H1 (cell line): ENCODE measurements around the gene EEF1AKMT3. TPM values are rescaled to one million over a fixed set of nuclear protein-coding genes. Genes with fewer than 3 reads are reported as not detected.

ENCODE experiments used
- CTCF ChIA-PET: fragments of 300-600 bp; sonication (Branson Sonifier 250); formaldehyde crosslinking; loops from one replicate; lab custom pipeline; 2021; ENCODE audit not compliant: partially characterized antibody; lab: Charles Lee
- POLR2A ChIA-PET: fragments of 300-600 bp; sonication (Branson Sonifier 250); formaldehyde crosslinking; loops from one replicate; lab custom pipeline; 2021; ENCODE audit warnings: inconsistent platforms; ENCODE audit not compliant: partially characterized antibody; lab: Charles Lee
- DNase-seq, 2 experiments: peaks; one replicate each; pipeline versions ENCODE4 v3.0.0 to v3.0.0-alpha.2; 2010 to 2022; ENCODE audit warnings: low spot score in 2 of 2, low read depth in 1 of 2, mixed read lengths in 1 of 2
- FAIRE-seq: peaks from 2 replicates; lab custom pipeline; 2011; peaks lifted over from hg19 to GRCh38; lab: Jason Lieb, UNC
- H2AFZ ChIP-seq: 2 replicates; pipeline ENCODE4 v1.8.1; 2012; ENCODE audit warnings: low read length, inconsistent platforms
- H2AK5ac ChIP-seq: 2 replicates; pipeline ENCODE4 v1.6.1; 2013; ENCODE audit warnings: low read depth, low read length
- H2BK120ac ChIP-seq: replicated peaks from 2 replicates; pipeline ENCODE3; 2013; ENCODE audit warnings: low read depth, low read length, inconsistent platforms
- H2BK12ac ChIP-seq: 2 replicates; pipeline ENCODE4 v1.6.1; 2013; ENCODE audit warnings: low read depth, low read length
- H2BK15ac ChIP-seq: 2 replicates; pipeline ENCODE4 v1.6.1; 2013; ENCODE audit warnings: low read length
- H2BK20ac ChIP-seq: 2 replicates; pipeline ENCODE4 v1.6.1; 2013; ENCODE audit warnings: low read length
- H2BK5ac ChIP-seq: 2 replicates; pipeline ENCODE4 v1.6.1; 2013; ENCODE audit warnings: low read depth, low read length
- H3K14ac ChIP-seq: 2 replicates; pipeline ENCODE4 v1.6.1; 2013; ENCODE audit warnings: inconsistent platforms; ENCODE audit not compliant: insufficient read length
- H3K18ac ChIP-seq: 2 replicates; pipeline ENCODE4 v1.6.1; 2013; ENCODE audit warnings: low read length; ENCODE audit errors: extremely low read depth
- H3K23ac ChIP-seq: 2 replicates; pipeline ENCODE4 v1.6.1; 2013; ENCODE audit warnings: inconsistent platforms; ENCODE audit not compliant: insufficient read length
- H3K23me2 ChIP-seq: 2 replicates; pipeline ENCODE4 v1.6.1; 2013; ENCODE audit warnings: low read depth, low read length
- H3K27ac ChIP-seq: 2 replicates; pipeline ENCODE4 v1.6.1; 2011; ENCODE audit warnings: low read depth, low read length, inconsistent platforms
- H3K27me3 ChIP-seq, 4 experiments: replicated peaks in 1 of 4; 1 replicate in 1 of 4; 2 replicates in 3 of 4; pipeline versions ENCODE4 v1.6.1 to v1.8.1; 2011 to 2013; ENCODE audit warnings: low read length in 3 of 4, mild to moderate bottlenecking in 3 of 4, inconsistent platforms in 2 of 4, mixed read lengths in 2 of 4, moderate library complexity in 1 of 4; ENCODE audit not compliant: control insufficient read depth in 3 of 4, insufficient read depth in 3 of 4; ENCODE audit errors: extremely low read depth in 1 of 4
- H3K36me3 ChIP-seq, 4 experiments: 2 replicates each; pipeline versions ENCODE4 v1.6.1 to v1.8.1; 2011 to 2013; ENCODE audit warnings: mild to moderate bottlenecking in 4 of 4, low read length in 3 of 4, moderate library complexity in 2 of 4, control low read depth in 1 of 4, inconsistent platforms in 1 of 4; ENCODE audit not compliant: insufficient read depth in 4 of 4, control insufficient read depth in 2 of 4
- H3K4ac ChIP-seq: replicated peaks from 2 replicates; pipeline ENCODE3; 2013; ENCODE audit warnings: low read length, low read depth, mixed read lengths, inconsistent platforms; ENCODE audit not compliant: insufficient read length
- H3K4me1 ChIP-seq, 4 experiments: replicated peaks in 1 of 4; 1 replicate in 1 of 4; 2 replicates in 3 of 4; pipeline versions ENCODE4 v1.6.1 to v1.8.1; 2011 to 2013; ENCODE audit warnings: low read length in 3 of 4, inconsistent platforms in 2 of 4, mixed read lengths in 1 of 4; ENCODE audit not compliant: insufficient read depth in 4 of 4, control insufficient read depth in 3 of 4
- H3K4me2 ChIP-seq, 2 experiments: 2 replicates each; pipeline versions ENCODE4 v1.6.1 to v1.8.1; 2011 to 2013; ENCODE audit warnings: low read depth in 2 of 2, low read length in 2 of 2, control low read depth in 1 of 2, inconsistent platforms in 1 of 2, mild to moderate bottlenecking in 1 of 2; ENCODE audit not compliant: insufficient read depth in 1 of 2
- H3K4me3 ChIP-seq, 4 experiments: fragments of 200-600, 300-600 bp in 1 of 4; sonication (generic), shearing (Covaris generic), sonication (Bioruptor Twin) in 1 of 4; 2 replicates each; pipeline versions ENCODE4 v1.5.1 to v1.8.1; 2011 to 2016; ENCODE audit warnings: low read length in 4 of 4, low read depth in 3 of 4, control low read depth in 2 of 4, inconsistent platforms in 2 of 4, mild to moderate bottlenecking in 2 of 4, mixed read lengths in 1 of 4, moderate library complexity in 1 of 4; ENCODE audit not compliant: insufficient read depth in 2 of 4; ENCODE audit errors: extremely low read depth in 1 of 4
- H3K56ac ChIP-seq: replicated peaks from 2 replicates; pipeline ENCODE3; 2013; ENCODE audit warnings: low read depth, mild to moderate bottlenecking, mixed read lengths, low read length, inconsistent platforms; ENCODE audit not compliant: insufficient read length
- H3K79me1 ChIP-seq: 2 replicates; pipeline ENCODE4 v1.6.1; 2013; ENCODE audit warnings: low read depth, low read length, control low read depth
- H3K79me2 ChIP-seq, 2 experiments: 2 replicates each; pipeline versions ENCODE4 v1.6.1 to v1.8.1; 2012 to 2013; ENCODE audit warnings: low read length in 2 of 2, mild to moderate bottlenecking in 2 of 2, inconsistent platforms in 1 of 2; ENCODE audit not compliant: insufficient read depth in 2 of 2, control insufficient read depth in 1 of 2
- H3K9ac ChIP-seq, 4 experiments: replicated peaks in 1 of 4; 1 replicate in 1 of 4; 2 replicates in 3 of 4; pipeline versions ENCODE4 v1.6.1 to v1.8.1; 2011 to 2013; ENCODE audit warnings: low read depth in 3 of 4, low read length in 3 of 4, control low read depth in 2 of 4, mild to moderate bottlenecking in 2 of 4, moderate library complexity in 2 of 4, inconsistent platforms in 1 of 4; ENCODE audit errors: extremely low read depth in 1 of 4
- H3K9me3 ChIP-seq, 2 experiments: 2 replicates each; pipeline versions ENCODE4 v1.6.1 to v1.8.1; 2012 to 2013; ENCODE audit warnings: mild to moderate bottlenecking in 2 of 2, moderate library complexity in 2 of 2, control low read depth in 1 of 2, inconsistent platforms in 1 of 2, low read depth in 1 of 2, low read length in 1 of 2, mixed read lengths in 1 of 2; ENCODE audit not compliant: insufficient read depth in 2 of 2
- H4K20me1 ChIP-seq, 2 experiments: replicated peaks in 1 of 2; 2 replicates each; pipeline versions ENCODE3 to v1.8.1; 2011 to 2013; ENCODE audit warnings: inconsistent platforms in 2 of 2, low read length in 2 of 2, mild to moderate bottlenecking in 1 of 2; ENCODE audit not compliant: insufficient read depth in 2 of 2, control insufficient read depth in 1 of 2
- H4K5ac ChIP-seq: 2 replicates; pipeline ENCODE4 v1.6.1; 2013; ENCODE audit warnings: low read length, low read depth, mixed read lengths, inconsistent platforms; ENCODE audit not compliant: insufficient read length
- H4K8ac ChIP-seq: 2 replicates; pipeline ENCODE4 v1.8.0; 2013; ENCODE audit warnings: mild to moderate bottlenecking, moderate library complexity, low read length, inconsistent platforms; ENCODE audit not compliant: insufficient read depth; ENCODE audit errors: extremely low read depth
- H4K91ac ChIP-seq: replicated peaks from 2 replicates; pipeline ENCODE3; 2013; ENCODE audit warnings: low read length, mixed read lengths, inconsistent platforms; ENCODE audit not compliant: insufficient read length
- BRCA1 ChIP-seq: IDR thresholded peaks from 2 replicates; pipeline ENCODE4 v1.6.1; 2012; ENCODE audit warnings: low read depth, low read length, improper control_type of control experiment
- CBX8 ChIP-seq: fragments of 300-800, 300-1000 bp; sonication (generic); IDR thresholded peaks from 2 replicates; pipeline ENCODE4 v1.7.1; 2016; ENCODE audit warnings: low read depth, low read length, borderline replicate concordance
- EGR1 ChIP-seq: IDR thresholded peaks from 2 replicates; pipeline ENCODE4 v1.6.1; 2011; ENCODE audit warnings: low read depth, low read length, borderline replicate concordance
- EZH2 ChIP-seq: fragments of 200-600 bp; sonication (generic); IDR thresholded peaks from 2 replicates; pipeline ENCODE4 v1.7.1; 2012; ENCODE audit warnings: low read depth, mild to moderate bottlenecking, moderate library complexity, low read length, inconsistent platforms; ENCODE audit not compliant: severe bottlenecking
- POLR2AphosphoS5 ChIP-seq: IDR thresholded peaks from 2 replicates; pipeline ENCODE4 v1.6.1; 2011; ENCODE audit warnings: low read depth, low read length
- POU5F1 ChIP-seq: IDR thresholded peaks from 2 replicates; pipeline ENCODE4 v1.6.1; 2011; ENCODE audit warnings: low read depth, mild to moderate bottlenecking, low read length, moderate library complexity
- TAF7 ChIP-seq: optimal IDR thresholded peaks from 2 replicates; pipeline ENCODE3; 2011; ENCODE audit warnings: low read depth, mild to moderate bottlenecking, inconsistent platforms, low read length, moderate library complexity, borderline replicate concordance
- TBP ChIP-seq: IDR thresholded peaks from 2 replicates; pipeline ENCODE4 v1.6.1; 2011; ENCODE audit warnings: low read depth, low read length, improper control_type of control experiment
- WGBS, 2 experiments: shearing (Covaris generic) in 1 of 2; methylation state at CpG; one replicate each; pipeline versions ENCODE4 v1.1.6 to v1.1.7; 2013 to 2015; ENCODE audit warnings: low lambda C conversion rate in 2 of 2, mixed read lengths in 2 of 2, inconsistent platforms in 1 of 2, low coverage in 1 of 2, missing lambda C conversion rate in 1 of 2; ENCODE audit not compliant: insufficient replicate concordance in 2 of 2, insufficient coverage in 1 of 2, insufficient read length in 1 of 2; ENCODE audit errors: extremely low coverage in 1 of 2, missing lambda C conversion rate in 1 of 2; 5-methylcytosine and 5-hydroxymethylcytosine counted together
- polyA plus RNA-seq, 7 experiments: library from polyadenylated mRNA; depleted of rRNA in 3 of 7; stranded (reverse) in 5 of 7; unstranded in 2 of 7; fragments of >200 nt in 5 of 7; fragments of 200-250 nt in 2 of 7; gene quantifications; 1 replicate in 5 of 7; 2 replicates in 1 of 7; 4 replicates in 1 of 7; pipeline versions ENCODE4 v1.2.1 to v1.2.3, GENCODE V29; 2011 to 2013; ENCODE audit warnings: missing spikeins in 2 of 7, mixed read lengths in 2 of 7
- total RNA-seq: library from RNA; stranded (reverse); fragmentation: NEBNext Ultra II Directional; extraction: Animal tissue kit (Norgen Biotek cat#: 25700); gene quantifications from 2 replicates; pipeline ENCODE4 v1.2.1, GENCODE V29; 2021

EEF1AKMT3 gene
- total and polyA plus RNA-seq, 2 of the 8 experiments (the other 6 are each of a cell fraction or from before 2014, with no cell fraction given): 3.1 to 4.4 TPM

- H3K23ac ChIP-seq: no peak overlapping the region
- no peak overlapping the region for H2AFZ ChIP-seq
- H3K4me1 ChIP-seq: peaks cover 7 to 26% (median 15%) of the 10 kb centered on the region in 4 experiments
- no peak overlapping the region for H4K8ac ChIP-seq
- H3K18ac ChIP-seq: no peak overlapping the region
- no peak for TF ChIP-seq TBP
- no peak for TF ChIP-seq POLR2AphosphoS5
- no peak for TF ChIP-seq TAF7
- no peak for TF ChIP-seq EGR1
- no peak for TF ChIP-seq EZH2
- no peak for TF ChIP-seq BRCA1
- no peak for TF ChIP-seq CBX8
- no peak for TF ChIP-seq POU5F1
- no peak overlapping the region for H3K4me2 ChIP-seq
- no peak overlapping the region for H4K91ac ChIP-seq
- H3K4ac ChIP-seq: no peak overlapping the region
- ChIA-PET CTCF (interaction anchor here (0.6 to 8.6 kb wide), 16 partner anchors 8 to 273 kb away, joined by 3 to 94 read pairs (median 4); partner anchors contain the start of genes AVIL and CTDSP2), POLR2A (interaction anchor here (1.1 to 2.2 kb wide), 5 partner anchors 12 to 58 kb away, joined by 3 to 18 read pairs (median 4); partner anchors contain the start of genes AVIL, EEF1AKMT3 and METTL1)
- H2BK15ac ChIP-seq: no peak overlapping the region
- H4K5ac ChIP-seq: no peak overlapping the region
- H3K79me1 ChIP-seq: peaks cover 12% of the 10 kb centered on the region
- H2BK120ac ChIP-seq: no peak overlapping the region
- H3K23me2 ChIP-seq: no peaks in the 10 kb centered on the region
- no peak overlapping the region for H3K4me3 ChIP-seq
- H3K27me3 ChIP-seq: no peaks in the 10 kb centered on the region
- no peak overlapping the region for H3K27ac ChIP-seq
- H2BK12ac ChIP-seq: no peak overlapping the region
- no peak for FAIRE-seq
- no peaks in the 10 kb centered on the region for H3K9me3 ChIP-seq
- no peak overlapping the region for H3K14ac ChIP-seq
- peaks cover 3 to 59% of the 10 kb centered on the region in 2 experiments for H3K79me2 ChIP-seq
- H3K9ac ChIP-seq: no peak overlapping the region
- no peak overlapping the region for H3K56ac ChIP-seq
- peaks cover 31 to 40% of the 10 kb centered on the region in 2 experiments for H4K20me1 ChIP-seq
- H3K36me3 ChIP-seq: peaks cover 7 to 40% (median 34%) of the 10 kb centered on the region in 4 experiments
- 97% methylated on average over 2 of the region's 2 CpGs; no CpG with 5 or more reads in 1 of the 2 experiments for WGBS, 2 experiments
- no peak overlapping the region for H2BK20ac ChIP-seq
- no peak overlapping the region for H2AK5ac ChIP-seq
- no peak for DNase-seq
- no peak overlapping the region for H2BK5ac ChIP-seq
Observed at GRCh38 chr12:57830393-57830792, 58.0 kb downstream of the EEF1AKMT3 start.
